Measurements from ENCODE around the gene RNU2-63P.
"Not testable (repeated sequence)": the region's sequence is repeated elsewhere in the genome, so short reads cannot be mapped to it uniquely, and the experiment has no call there.

The RNU2-63P gene

DNA sequence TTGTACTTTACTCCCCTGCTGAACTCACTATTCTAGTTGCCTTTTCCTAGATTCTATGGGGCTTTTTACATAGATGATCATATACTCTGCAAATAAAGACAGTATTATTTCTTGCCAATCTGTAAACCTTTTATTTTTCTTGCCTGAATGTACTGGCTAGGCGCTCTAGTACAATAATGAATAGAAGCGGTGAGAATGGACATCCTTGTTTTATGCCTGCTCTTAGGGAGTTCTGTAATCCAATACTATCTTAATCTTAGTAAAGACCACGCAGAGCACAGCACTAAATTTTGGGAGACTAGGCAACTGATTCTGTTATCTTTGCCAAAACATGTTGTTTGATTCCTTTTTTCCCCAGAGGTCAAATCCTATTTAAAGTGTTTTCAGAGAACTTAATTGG, 32.2 kb upstream of the RNU2-63P start:
- H3K4me3 ChIP-seq (ENCODE audit: low read length), result no peak overlapping the region
- TF ChIP-seq ZNF274 (IDR thresholded peaks at IDR 0.05; ENCODE audit: low read depth, low read length), result no peak

DNA sequence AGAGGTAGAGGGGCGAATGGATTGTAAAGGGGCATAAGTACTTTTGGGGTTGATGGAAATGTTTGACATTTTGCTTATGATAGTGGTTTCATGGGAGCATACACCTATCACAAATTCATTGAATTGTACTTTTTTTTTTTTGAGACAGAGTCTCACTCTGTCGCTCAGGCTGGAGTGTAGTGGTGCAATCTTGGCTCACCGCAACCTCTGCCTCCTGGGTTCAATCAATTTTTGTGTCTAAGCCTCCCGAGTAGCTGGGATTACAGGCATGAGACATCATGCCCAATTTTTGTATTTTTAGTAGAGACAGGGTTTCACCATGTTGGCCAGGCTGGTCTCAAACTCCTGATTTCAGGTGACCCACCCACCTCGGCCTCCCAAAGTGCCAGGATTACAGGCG, 29.2 kb upstream of the RNU2-63P start:
- not testable (repeated sequence) for H3K4me3 ChIP-seq (ENCODE audit: low read length)

DNA sequence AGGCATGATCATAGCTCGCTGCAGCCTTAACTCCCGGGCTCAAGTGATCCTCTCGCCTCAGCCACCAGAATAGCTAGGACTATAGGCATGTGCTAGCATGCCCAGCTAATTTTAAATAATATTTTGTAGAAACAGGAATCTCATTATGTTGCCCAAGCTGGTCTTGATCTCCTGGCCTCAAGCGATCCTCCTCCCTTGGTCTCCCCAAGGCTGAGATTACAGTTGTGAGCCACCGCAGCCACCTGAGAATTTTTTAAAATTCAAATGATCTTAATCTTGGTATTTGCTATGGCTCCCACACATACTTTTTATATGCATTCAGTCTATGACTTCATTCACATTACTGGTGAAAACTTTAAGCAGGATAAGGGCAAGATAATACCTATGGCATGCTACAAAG, 26.1 kb upstream of the RNU2-63P start:
- no peak overlapping the region for H3K4me3 ChIP-seq (ENCODE audit: low read length)
- no peak for TF ChIP-seq ZNF274 (IDR thresholded peaks at IDR 0.05; ENCODE audit: low read depth, low read length)

DNA sequence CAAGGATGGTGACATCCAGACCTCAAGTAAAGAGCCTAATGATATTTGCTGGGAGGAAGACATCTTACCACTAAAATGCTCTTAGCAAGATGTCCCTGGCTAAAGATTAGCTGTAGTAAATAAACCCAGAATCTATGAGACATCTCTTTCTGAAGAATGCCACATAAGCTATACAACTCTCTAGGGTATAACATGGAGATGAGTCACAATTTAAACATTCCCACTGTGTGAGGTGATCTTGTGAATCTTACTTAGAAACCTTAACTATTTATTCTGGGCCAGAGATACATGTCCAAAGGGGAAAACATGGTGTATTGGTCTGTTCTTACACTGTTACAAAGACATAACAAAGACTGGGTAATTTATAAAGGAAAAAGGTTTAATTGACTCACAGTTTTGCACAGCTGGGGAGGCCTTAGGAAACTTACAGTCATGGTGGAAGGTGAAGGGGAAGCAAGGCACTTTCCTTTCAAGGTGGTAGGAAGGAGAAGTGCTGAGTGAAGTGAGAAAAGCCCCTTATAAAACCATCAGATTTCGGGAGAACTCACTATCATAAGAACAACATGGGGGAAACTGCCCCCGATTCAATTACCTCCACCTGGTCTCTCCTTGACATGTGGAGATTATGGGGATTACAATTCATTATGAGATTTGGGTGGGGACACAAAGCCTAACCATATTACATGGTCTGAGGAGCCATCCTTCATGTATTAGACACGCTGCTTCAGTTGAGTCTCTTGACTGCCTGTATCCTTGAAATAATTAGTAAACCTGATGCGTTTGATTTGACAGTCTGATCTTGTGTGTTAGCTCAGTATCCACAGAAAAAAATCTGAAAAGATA, 22.1 kb upstream of the RNU2-63P start:
- TF ChIP-seq ZNF274 (IDR thresholded peaks at IDR 0.05; ENCODE audit: low read depth, low read length), result no peak
- H3K4me3 ChIP-seq (ENCODE audit: low read length), result no peak overlapping the region

DNA sequence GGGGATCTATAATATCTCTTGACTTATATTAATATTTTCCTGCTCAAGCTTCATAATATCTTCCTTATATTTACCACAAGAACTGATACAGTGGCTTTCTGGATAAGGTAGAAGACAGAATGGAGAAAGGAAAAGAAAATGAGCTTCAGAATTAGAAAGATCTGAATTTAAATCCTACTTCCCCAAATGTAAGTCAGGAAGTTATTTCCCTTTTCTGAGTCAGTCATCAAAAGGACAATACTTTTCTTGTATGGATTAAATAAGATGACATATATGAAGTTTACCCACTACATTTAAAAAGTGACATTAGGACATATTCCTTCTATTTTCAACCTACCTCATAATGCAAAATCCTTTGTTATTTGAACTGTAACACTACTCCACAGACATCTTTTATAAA, 20.3 kb upstream of the RNU2-63P start:
- no peak for TF ChIP-seq ZNF274 (IDR thresholded peaks at IDR 0.05; ENCODE audit: low read depth, low read length)
- no peak overlapping the region for H3K4me3 ChIP-seq (ENCODE audit: low read length)

DNA sequence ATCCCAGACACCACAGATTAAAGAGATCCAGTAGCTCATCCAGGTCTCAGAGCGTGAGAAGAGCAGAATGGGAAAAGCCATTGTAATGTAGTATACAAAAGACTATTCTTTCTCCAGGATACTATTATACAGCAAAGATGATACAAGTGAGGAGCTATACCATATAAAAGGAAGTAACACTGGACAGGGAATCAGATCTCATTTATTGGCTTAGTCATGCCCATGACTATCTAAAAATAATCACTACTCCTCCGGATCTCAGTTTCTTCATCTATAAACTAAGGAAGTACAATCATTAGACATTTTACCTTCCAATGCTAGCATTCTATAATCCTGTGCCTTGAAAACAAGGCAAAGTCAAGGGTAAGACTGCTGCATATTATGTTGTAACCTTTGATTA, 19.8 kb upstream of the RNU2-63P start:
- no peak for TF ChIP-seq ZNF274 (IDR thresholded peaks at IDR 0.05; ENCODE audit: low read depth, low read length)
- H3K4me3 ChIP-seq (ENCODE audit: low read length), result no peak overlapping the region

DNA sequence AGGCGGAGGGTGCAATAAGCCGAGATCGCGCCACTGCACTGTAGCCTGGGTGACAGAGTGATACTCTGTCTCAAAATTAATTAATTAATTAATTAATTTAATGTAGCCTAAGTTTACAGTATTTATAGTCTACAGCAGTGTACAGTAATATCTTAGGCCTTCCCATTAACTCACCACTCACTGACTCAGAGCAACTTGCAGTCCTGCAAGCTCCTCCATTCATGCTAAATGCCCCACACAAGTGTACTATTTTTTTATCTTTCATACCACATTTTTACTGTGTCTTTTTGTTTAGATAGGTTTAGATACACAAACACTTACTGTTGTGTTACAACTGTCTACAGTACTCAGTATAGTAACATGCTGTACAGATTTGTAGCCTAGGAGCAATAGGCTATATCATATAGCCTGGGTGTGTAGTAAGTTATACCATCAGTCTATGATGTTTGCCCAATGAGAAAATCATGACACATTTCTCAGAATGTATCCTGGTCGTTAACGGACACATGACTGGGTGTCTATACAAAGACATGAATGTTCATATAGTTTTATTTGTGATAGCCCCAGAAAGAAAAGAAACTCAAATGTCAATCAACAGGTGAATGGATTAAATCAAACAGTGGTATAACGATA, 15.8 kb upstream of the RNU2-63P start:
- TF ChIP-seq ZNF274 (IDR thresholded peaks at IDR 0.05; ENCODE audit: low read depth, low read length), result no peak

DNA sequence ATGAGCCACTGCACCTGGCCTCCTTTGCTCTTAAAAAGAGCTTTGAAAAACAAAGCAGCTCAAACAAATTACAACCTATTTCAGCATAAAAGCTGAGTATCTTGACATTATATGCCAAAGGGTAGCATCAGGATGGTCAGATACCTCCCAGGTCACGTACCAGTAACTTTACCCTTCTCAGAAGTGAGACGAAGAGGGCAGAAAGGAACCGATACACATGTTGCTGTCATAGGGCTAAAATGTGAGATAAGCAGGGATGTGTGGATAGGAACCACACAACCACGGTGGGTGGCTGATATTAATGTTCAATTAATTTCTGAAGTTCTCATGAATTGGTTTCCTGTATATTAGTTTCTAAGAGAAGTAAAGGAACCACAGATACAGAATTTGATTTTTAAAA, 12.6 kb upstream of the RNU2-63P start:
- TF ChIP-seq ZNF274 (IDR thresholded peaks at IDR 0.05; ENCODE audit: low read depth, low read length), result no peak
- no peak overlapping the region for H3K4me3 ChIP-seq (ENCODE audit: low read length)

More for the DNA sequence above, 15.8 kb upstream of the RNU2-63P start:
- H3K4me3 ChIP-seq (ENCODE audit: low read length), result no peak overlapping the region

DNA sequence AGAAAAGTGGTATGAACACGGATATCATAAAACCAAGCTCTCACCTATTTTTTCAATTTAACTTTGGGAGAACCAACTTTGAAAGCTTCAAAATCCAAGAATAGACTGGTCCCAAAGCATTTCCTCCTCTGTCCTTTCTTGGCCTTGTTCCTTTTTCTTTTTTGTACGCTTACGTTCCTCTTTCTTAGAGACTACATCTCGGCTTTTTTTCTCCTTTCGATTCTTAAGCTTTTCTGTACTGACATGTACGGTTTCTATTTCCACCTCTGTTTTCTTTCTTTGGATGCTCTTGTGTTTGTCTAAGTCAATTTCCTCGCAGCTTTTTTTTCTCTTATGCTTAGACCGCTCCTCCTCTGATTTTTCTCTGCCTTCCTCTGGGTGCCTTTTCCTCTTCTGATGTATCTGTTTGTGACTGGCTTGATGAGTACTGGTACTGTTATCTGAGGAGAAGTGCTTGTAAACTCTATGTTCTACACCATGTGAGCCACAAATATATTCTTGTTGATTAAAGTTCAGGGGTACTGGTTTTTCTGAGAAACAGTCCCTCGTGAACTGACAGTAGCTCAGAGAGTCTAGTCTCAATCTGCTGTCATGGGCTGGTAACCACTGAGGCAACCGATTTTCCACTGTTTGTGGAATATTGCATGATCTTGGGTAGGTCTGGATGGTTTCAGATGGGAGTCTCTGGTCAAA, 11.5 kb upstream of the RNU2-63P start:
- peak overlapping the region; percentile 46; the same call in 1 of the 2 replicates for H3K4me3 ChIP-seq (ENCODE audit: low read length)
- no peak for TF ChIP-seq ZNF274 (IDR thresholded peaks at IDR 0.05; ENCODE audit: low read depth, low read length)

DNA sequence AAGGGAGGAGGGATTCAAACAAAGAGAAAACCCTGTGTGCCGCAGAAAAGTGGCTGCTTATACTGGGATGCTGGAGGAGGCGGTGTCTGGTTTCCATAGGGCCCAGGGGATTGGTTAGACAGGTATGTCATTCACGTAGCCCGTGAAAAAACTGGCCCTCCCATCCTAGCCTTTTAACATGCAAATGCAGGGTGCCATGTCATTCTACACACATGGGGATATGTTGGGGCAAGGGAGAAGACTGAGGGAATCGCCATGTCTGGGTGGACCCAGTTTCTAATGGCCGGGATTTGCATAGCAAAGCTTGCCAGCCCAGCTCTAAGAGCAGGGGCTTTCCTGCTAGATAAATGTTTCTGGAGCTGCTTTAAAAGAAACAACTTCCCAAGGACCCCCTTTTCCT, 8.2 kb upstream of the RNU2-63P start:
- TF ChIP-seq ZNF274 (IDR thresholded peaks at IDR 0.05; ENCODE audit: low read depth, low read length), result no peak
- no peak overlapping the region for H3K4me3 ChIP-seq (ENCODE audit: low read length)

DNA sequence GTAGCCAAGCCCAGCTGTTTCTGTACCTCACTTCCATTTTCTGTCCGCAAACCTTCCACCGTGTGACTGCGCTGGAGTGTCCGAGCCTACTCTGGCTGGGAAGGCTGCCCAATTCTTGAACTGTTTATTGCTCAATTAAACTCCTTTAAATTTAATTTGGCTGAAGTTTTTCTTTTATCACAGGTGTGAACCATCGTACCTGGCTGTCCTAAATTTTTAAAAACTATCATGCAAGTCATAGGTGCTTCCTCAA, 6.2 kb upstream of the RNU2-63P start:
- no peak overlapping the region for H3K4me3 ChIP-seq (ENCODE audit: low read length)
- no peak for TF ChIP-seq ZNF274 (IDR thresholded peaks at IDR 0.05; ENCODE audit: low read depth, low read length)

DNA sequence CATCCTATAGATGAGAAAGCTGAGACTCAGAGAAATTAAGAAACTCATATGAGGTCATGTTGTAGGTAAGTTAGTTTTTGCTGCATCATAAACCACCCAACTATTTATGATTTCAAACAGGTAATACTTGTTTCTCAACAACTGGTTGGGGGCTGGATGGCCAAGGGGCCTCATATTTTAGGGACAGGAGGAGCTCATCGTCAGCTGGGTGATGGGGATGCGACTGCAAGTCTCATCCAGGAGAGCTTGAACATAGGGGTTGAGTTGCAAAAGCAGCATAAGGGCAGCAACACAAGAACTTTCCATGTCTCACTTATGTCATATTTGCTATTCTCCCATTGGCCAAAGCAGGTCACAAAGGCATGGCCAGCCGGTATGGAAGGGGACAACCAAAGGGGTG, 3.6 kb upstream of the RNU2-63P start:
- no peak overlapping the region for H3K4me3 ChIP-seq (ENCODE audit: low read length)
- no peak for TF ChIP-seq ZNF274 (IDR thresholded peaks at IDR 0.05; ENCODE audit: low read depth, low read length)

DNA sequence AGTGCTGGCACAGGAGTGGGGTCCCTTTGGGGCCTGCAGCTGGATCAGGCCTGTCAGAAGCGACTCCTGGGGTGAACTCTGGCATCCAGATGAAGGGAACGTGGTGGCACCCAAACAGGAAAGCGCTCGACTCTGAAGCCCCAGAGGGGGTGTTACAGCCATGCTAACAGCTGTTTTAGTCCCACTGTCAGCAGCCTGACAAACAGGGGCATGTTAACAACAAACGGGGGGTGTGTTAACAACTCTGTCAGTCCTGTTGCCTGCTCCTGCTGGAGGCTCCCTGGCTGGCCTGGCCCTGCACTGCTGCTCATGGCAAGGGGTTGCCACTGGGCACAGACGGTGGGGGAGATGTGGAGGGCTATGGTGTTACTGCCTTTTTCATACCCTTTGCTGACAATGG, 2.6 kb upstream of the RNU2-63P start:
- H3K4me3 ChIP-seq (ENCODE audit: low read length), result no peak overlapping the region
- no peak for TF ChIP-seq ZNF274 (IDR thresholded peaks at IDR 0.05; ENCODE audit: low read depth, low read length)

DNA sequence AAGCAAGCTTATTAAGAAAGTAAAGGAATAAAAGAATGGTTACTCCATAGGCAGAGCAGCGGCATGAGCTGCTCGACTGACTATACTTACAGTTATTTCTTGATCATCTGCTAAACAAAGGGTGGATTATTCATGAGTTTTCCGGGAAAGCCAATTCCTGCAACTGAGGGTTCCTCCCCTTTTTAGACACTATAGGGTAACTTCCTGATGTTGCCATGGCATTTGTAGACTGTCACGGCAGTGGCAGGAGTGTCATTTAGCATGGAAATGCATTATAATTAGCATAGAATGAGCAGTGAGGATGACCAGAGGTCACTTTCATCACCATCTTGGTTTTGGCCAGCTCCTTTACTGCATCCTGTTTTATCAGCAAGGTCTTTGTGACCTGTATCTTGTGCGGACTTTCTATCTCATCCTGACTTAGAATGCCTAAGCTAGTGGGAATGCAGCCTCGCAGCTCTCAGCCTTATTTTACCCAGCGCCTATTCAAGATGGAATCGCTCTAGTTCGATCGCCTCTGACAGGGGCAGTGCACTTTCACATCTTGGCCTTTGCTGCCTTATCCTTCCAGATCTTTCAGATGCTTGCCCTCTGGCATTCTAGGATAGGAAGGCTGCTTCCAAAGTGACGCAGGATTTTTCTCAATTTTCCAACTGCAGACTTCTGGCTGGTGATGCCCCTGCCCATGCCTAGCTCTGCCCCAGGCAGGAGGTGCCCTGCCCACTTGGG, 1.9 kb upstream of the RNU2-63P start:
- H3K4me3 ChIP-seq (ENCODE audit: low read length), result not testable (repeated sequence)

DNA sequence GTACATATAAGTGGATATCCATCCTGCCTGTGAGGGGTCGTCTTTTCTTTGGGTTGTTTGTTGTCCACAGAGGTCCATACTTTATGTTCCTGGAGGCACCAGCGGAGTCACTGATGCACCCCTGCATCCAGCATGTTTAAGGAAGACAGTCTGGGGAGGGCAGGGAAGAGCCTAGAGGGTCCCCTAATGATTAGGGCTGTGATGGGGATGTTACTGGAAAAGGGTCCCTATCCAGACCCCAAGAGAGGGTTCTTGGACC, 1.4 kb upstream of the RNU2-63P start:
- not testable (repeated sequence) for H3K4me3 ChIP-seq (ENCODE audit: low read length)

Measured in GM08714 (cell line).